ENCODE data around the gene PXDN.

Gene PXDN

DNA sequence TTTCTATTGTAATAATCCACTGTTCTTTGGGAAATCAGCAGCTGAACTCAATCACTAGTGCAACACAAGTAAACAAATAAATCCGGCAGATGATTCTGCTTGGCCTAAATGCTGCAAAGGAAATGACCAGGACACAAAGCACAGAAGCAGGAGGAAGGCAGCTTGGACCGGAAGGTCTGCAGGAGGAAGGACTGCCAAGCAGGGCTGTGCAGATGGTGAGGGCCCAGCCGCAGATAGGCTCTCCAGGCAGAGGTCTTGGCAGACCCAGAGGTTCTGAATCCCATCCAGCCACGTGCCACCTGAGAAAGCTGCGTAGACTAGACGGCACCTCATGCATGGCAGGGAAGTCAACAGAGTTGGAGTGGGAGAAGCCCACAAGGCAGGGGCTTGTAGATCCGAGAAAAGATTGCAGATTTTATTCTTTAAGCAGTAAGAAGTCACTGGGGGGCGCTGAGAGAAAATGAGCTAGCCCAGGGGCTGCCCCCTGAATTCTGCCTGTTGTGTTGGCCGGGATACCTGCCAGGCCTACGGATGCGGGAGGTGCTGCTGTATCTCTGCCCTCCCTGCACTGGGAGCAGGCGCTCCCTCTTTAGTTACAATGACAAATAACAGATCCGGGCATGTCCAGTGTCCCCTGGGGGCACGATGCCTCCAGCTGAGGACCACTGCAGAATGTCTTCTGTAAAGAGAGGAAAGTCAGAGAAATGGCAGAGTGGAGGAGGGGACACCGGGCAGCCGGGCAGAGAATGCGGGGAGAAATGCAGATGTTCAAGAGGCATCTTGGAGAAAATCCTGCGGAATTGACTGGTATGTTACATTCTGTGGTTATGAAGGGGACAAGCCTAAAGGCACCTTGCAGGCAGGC lies 153.5 kb downstream of the PXDN start:
- DNase-seq = no peak

- no peak for DNase-seq
These were observed 155.2 kb downstream of the PXDN start for GRCh38 chr2:1588978-1589621.

- no peak for DNase-seq
These were observed 156.0 kb downstream of the PXDN start for GRCh38 chr2:1588051-1588977.

DNA sequence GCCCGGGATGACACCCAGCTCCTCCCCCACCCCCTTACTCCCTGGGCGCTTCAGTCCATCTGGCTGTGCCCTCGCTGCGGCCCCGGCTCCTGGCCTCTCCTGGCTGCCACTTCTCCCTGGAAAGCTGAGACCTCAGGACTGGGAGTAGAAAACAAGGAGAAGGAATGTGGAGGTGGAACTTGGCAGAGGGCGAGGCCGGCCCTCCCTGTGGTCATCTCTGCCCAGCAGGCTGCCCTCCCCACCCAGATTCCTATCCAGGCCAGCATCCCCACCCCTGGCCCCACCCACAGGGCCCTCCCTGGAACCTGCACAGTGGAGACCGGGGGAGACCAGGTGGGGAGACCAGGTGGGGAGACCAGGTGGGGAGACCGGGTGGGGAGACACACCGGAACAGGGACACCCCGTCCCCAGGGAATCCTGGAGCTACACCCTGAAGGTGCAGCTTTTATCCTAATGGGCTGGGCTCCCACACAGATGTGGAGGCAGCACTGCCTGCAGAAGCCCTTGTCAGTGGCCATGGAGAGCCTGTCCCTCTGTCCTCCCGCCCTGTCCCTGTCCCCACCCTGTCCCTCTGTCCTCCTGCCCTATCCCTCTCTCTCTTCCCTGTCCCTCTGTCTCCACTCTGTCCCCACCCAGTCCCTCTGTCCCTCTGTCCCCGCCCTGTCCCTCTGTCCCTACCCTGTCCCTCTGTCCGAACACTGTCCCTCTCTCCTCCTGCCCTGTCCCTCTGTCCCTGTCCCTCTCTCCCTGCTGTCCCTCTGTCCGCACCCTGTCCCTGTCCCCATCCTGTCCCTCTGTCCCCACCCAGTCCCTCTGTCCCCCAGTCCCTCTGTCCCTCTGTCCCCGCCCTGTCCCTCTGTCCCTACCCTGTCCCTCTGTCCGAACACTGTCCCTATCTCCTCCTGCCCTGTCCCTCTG lies 157.1 kb downstream of the PXDN start:
- no peak for DNase-seq

DNA sequence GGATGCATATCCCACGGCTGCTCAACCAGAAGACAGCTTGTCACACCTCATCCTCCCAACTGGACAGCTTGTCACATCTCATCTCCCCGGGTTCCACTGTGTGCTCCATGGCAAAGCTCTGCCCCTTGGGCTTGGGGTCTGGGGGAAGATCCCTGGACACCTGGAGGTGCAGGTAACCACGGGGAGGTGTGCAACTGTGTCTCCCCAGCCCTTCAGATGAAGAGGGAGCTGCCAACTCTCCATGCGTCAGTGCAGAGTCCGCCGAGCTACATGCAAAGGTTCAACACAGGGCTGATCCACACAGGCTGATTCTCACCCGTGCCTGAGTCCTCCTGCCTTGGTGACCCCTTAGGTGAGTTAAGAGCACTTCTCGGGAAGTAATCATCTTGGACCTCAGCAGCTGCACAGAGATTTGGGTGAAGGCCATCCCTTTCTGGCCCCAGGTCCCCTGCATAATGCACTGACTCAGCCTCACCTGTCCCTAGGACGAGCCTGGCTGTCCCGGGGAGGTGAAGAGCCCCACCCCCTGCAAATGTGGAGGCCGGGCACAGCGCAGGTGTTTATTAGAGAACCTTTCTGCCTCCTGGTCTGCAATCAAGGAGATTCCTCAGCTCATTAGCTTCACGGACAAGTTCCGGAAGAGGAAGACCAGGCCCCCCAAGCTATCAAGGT lies 157.9 kb downstream of the PXDN start:
- DNase-seq = no peak

GRCh38 chr2:1585635-1586034 lies 158.7 kb downstream of the PXDN start:
- DNase-seq = no peak

- no peak for DNase-seq
These were observed 159.4 kb downstream of the PXDN start for GRCh38 chr2:1584691-1585485.

GRCh38 chr2:1584051-1584531 lies 160.2 kb downstream of the PXDN start:
- no peak for DNase-seq

DNA sequence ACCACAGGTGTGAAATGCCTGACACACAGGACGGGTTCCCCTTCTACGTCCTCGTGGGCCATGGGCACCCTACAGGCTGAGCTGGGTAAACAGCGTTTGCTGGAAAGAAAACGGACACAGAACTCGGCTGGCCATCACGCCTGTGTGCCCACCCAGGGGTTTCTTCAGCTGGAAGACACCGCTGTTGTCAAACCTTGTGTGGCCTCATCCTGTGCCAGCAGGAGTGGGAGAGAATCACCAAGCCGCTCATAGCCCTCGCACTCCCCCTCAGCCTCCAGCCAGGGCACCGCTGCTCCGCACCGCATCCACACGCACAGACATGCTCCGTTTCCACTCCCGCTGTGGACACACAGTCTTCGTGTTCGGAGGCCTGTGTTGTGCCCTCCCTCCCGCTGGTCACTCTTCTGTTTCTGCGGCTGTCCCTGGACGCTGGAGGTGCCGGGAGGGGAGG lies 161.4 kb downstream of the PXDN start:
- DNase-seq = no peak

DNA sequence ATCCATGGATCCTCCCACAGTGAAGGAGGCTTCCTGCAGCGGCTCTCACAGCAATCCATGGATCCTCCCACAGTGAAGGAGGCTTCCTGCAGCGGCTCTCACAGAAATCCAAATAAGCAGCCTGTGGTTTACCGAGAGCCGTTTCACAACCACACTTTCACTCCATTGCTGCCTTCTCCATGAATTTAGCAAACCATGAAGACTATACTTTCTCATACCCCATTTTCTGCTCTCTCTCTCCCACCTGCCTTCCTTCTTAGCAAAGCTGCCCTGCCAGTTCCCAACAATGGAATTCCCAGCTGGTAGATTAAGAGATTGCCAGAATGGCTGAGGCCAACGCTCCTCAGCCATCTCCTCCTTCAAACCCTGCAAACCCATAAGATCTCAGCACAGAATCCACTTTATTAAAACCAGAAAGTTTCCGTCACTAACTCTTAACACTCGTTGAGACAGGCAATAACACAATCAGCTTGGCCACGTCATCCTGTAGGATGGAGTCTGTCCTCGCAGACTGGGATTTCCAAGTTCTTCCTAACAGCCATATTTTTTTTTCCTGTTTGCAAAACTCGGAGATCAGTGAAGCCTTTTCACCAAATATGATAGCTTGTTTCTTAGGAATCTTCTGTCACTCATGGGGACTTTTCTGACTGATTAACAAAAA lies 162.2 kb downstream of the PXDN start:
- DNase-seq = no peak

All from NCI-H1930 (cell line).